SK-N-SH treated with all-trans-retinoic acid at 6 μM for 48 hours (cell line): Measurements from ENCODE around the gene ASTN2.

Experiments used
- ATAC-seq: fragments of 200-7000 bp; cut with Tn5 transposase; 3 replicates; pipeline ENCODE4 v1.9.1; 2020; ENCODE audit warnings: mild to moderate bottlenecking, moderate library complexity
- ARNTL ChIP-seq: fragments of 450-650 bp; formaldehyde crosslinking; IDR thresholded peaks from 2 replicates; pipeline ENCODE4 v1.5.0; 2020; ENCODE audit warnings: low read depth, mild to moderate bottlenecking, moderate library complexity, borderline replicate concordance
- BACH2 ChIP-seq: fragments of 250-450 bp; sonication (Bioruptor Pico); IDR thresholded peaks from 2 replicates; pipeline ENCODE4 v1.9.0; 2021; ENCODE audit warnings: mild to moderate bottlenecking, borderline replicate concordance
- CSDC2 ChIP-seq: fragments of 250-450 bp; sonication (Bioruptor Pico); IDR thresholded peaks from 2 replicates; pipeline ENCODE4 v1.5.0; 2020; ENCODE audit warnings: mild to moderate bottlenecking, moderate library complexity
- ESRRG ChIP-seq: fragments of 250-450 bp; sonication (Bioruptor Pico); IDR thresholded peaks from 2 replicates; pipeline ENCODE4 v1.6.1; 2021; ENCODE audit warnings: mild to moderate bottlenecking
- GLIS3 ChIP-seq: fragments of 250-450 bp; sonication (Bioruptor Pico); IDR thresholded peaks from 2 replicates; pipeline ENCODE4 v1.5.0; 2020; ENCODE audit warnings: mild to moderate bottlenecking, moderate library complexity
- OSR1 ChIP-seq: fragments of 250-450 bp; sonication (Bioruptor Pico); IDR thresholded peaks from 2 replicates; pipeline ENCODE4 v1.8.0; 2022; ENCODE audit warnings: moderate library complexity, mild to moderate bottlenecking, inconsistent platforms
- PPARA ChIP-seq: fragments of 250-450 bp; sonication (Bioruptor Pico); IDR thresholded peaks from 2 replicates; pipeline ENCODE4 v1.5.0; 2020; ENCODE audit warnings: mild to moderate bottlenecking, borderline replicate concordance
- RARB ChIP-seq: fragments of 250-450 bp; sonication (Bioruptor Pico); IDR thresholded peaks from 2 replicates; pipeline ENCODE4 v1.8.0; 2021; ENCODE audit warnings: mild to moderate bottlenecking, moderate library complexity
- SNAI2 ChIP-seq: fragments of 250-450 bp; sonication (Bioruptor Pico); IDR thresholded peaks from 2 replicates; pipeline ENCODE4 v1.5.0; 2020; ENCODE audit warnings: mild to moderate bottlenecking, moderate library complexity
- TCF4 ChIP-seq: fragments of 250-450 bp; sonication (Bioruptor Pico); IDR thresholded peaks from 2 replicates; pipeline ENCODE4 v1.8.0; 2021; ENCODE audit warnings: mild to moderate bottlenecking, moderate library complexity, borderline replicate concordance
- TOX ChIP-seq: fragments of 250-450 bp; sonication (Bioruptor Pico); IDR thresholded peaks from 2 replicates; pipeline ENCODE4 v1.8.0; 2021; ENCODE audit warnings: mild to moderate bottlenecking, moderate library complexity, borderline replicate concordance
- ZC3H10 ChIP-seq: fragments of 250-450 bp; sonication (Bioruptor Pico); IDR thresholded peaks from 2 replicates; pipeline ENCODE4 v1.5.1; 2021; ENCODE audit warnings: mild to moderate bottlenecking, moderate library complexity
- ZFP3 ChIP-seq: fragments of 250-450 bp; sonication (Bioruptor Pico); IDR thresholded peaks from 2 replicates; pipeline ENCODE4 v1.5.0; 2020; ENCODE audit warnings: mild to moderate bottlenecking, moderate library complexity
- ZFP30 ChIP-seq: fragments of 450-650 bp; formaldehyde crosslinking; IDR thresholded peaks from 2 replicates; pipeline ENCODE4 v1.5.0; 2022; ENCODE audit warnings: mild to moderate bottlenecking, moderate library complexity
- ZNF565 ChIP-seq: fragments of 450-650 bp; formaldehyde crosslinking; conservative IDR thresholded peaks from 2 replicates; pipeline ENCODE4 v1.5.0; 2020; ENCODE audit warnings: low read depth, mild to moderate bottlenecking, moderate library complexity
- ZNF70 ChIP-seq: fragments of 450-650 bp; formaldehyde crosslinking; IDR thresholded peaks from 2 replicates; pipeline ENCODE4 v1.5.0; 2020; ENCODE audit warnings: mild to moderate bottlenecking, moderate library complexity
- ZNF8 ChIP-seq: fragments of 450-650 bp; formaldehyde crosslinking; IDR thresholded peaks from 2 replicates; pipeline ENCODE4 v1.5.0; 2020; ENCODE audit warnings: mild to moderate bottlenecking, moderate library complexity
- TF ChIP-seq, protein P1 (sequence below): fragments of 250-450 bp; sonication (Bioruptor Pico); IDR thresholded peaks from 2 replicates; pipeline ENCODE4 v1.5.0; 2020; ENCODE audit warnings: mild to moderate bottlenecking, moderate library complexity
- TF ChIP-seq, protein P2 (sequence below): fragments of 250-450 bp; sonication (Bioruptor Pico); IDR thresholded peaks from 2 replicates; pipeline ENCODE4 v1.5.1; 2021; ENCODE audit warnings: mild to moderate bottlenecking, moderate library complexity
- TF ChIP-seq, protein P3 (sequence below): fragments of 250-450 bp; sonication (Bioruptor Pico); IDR thresholded peaks from 2 replicates; pipeline ENCODE4 v1.8.0; 2021; ENCODE audit warnings: low read depth, mild to moderate bottlenecking, moderate library complexity, borderline replicate concordance
- TF ChIP-seq, protein P4 (sequence below): fragments of 250-450 bp; sonication (Bioruptor Pico); IDR thresholded peaks from 2 replicates; pipeline ENCODE4 v1.8.0; 2020; ENCODE audit warnings: mild to moderate bottlenecking, moderate library complexity, borderline replicate concordance
- TF ChIP-seq, protein P5 (sequence below): fragments of 250-450 bp; sonication (Bioruptor Pico); IDR thresholded peaks from 2 replicates; pipeline ENCODE4 v1.5.1; 2020; ENCODE audit warnings: low read depth, mild to moderate bottlenecking, moderate library complexity

Gene ASTN2

DNA sequence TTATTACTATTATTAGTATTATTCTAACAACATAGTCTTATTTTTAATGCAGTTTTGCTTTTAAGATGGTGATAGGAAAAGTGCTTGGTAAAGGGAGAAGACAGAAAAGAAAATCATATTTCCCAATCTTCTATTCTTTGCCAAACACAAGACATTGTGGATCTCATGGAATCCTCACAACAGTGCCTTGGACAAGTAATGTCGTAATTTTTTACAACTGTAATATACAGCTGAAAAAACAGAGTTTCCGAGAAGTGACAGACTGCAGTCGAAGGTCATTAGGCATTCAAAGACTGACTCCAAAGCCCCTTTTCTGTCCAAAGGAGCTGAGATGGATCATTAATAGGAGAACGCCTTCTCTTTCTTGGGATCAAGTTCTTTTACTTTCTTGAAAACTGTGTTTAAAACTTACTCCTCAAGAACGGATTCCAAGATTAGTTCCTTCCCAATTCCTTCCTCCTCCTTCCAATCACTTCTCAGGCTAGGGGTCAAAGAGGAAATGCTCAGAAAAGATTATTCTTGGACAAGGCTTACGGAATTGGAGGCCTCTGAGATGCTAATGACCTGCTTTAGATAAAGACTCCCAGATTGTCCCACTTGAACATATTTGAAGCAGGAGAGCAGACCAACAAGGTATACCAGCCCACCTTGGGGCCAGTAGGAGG lies 752.1 kb downstream of the ASTN2 start:
- no peak for TF ChIP-seq BACH2 (CRISPR knock-in tag)
- no peak for TF ChIP-seq ARNTL (CRISPR knock-in tag)
- TF ChIP-seq, protein P1, sequence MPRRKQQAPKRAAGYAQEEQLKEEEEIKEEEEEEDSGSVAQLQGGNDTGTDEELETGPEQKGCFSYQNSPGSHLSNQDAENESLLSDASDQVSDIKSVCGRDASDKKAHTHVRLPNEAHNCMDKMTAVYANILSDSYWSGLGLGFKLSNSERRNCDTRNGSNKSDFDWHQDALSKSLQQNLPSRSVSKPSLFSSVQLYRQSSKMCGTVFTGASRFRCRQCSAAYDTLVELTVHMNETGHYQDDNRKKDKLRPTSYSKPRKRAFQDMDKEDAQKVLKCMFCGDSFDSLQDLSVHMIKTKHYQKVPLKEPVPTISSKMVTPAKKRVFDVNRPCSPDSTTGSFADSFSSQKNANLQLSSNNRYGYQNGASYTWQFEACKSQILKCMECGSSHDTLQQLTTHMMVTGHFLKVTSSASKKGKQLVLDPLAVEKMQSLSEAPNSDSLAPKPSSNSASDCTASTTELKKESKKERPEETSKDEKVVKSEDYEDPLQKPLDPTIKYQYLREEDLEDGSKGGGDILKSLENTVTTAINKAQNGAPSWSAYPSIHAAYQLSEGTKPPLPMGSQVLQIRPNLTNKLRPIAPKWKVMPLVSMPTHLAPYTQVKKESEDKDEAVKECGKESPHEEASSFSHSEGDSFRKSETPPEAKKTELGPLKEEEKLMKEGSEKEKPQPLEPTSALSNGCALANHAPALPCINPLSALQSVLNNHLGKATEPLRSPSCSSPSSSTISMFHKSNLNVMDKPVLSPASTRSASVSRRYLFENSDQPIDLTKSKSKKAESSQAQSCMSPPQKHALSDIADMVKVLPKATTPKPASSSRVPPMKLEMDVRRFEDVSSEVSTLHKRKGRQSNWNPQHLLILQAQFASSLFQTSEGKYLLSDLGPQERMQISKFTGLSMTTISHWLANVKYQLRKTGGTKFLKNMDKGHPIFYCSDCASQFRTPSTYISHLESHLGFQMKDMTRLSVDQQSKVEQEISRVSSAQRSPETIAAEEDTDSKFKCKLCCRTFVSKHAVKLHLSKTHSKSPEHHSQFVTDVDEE (CRISPR knock-in tag), result no peak
- no peak for TF ChIP-seq ZFP3
- TF ChIP-seq ZFP30 (CRISPR knock-in tag), result no peak
- no peak for TF ChIP-seq ZNF8 (CRISPR knock-in tag)
- TF ChIP-seq RARB (CRISPR knock-in tag), result no peak
- no peak for TF ChIP-seq GLIS3 (CRISPR knock-in tag)
- TF ChIP-seq OSR1 (CRISPR knock-in tag), result no peak
- no peak for TF ChIP-seq SNAI2 (CRISPR knock-in tag)
- no peak for TF ChIP-seq TOX (CRISPR knock-in tag)
- TF ChIP-seq ZNF565 (CRISPR knock-in tag), result no peak
- TF ChIP-seq, protein P2, sequence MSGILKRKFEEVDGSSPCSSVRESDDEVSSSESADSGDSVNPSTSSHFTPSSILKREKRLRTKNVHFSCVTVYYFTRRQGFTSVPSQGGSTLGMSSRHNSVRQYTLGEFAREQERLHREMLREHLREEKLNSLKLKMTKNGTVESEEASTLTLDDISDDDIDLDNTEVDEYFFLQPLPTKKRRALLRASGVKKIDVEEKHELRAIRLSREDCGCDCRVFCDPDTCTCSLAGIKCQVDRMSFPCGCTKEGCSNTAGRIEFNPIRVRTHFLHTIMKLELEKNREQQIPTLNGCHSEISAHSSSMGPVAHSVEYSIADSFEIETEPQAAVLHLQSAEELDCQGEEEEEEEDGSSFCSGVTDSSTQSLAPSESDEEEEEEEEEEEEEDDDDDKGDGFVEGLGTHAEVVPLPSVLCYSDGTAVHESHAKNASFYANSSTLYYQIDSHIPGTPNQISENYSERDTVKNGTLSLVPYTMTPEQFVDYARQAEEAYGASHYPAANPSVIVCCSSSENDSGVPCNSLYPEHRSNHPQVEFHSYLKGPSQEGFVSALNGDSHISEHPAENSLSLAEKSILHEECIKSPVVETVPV (CRISPR knock-in tag), result no peak
- no peak for TF ChIP-seq ZC3H10 (CRISPR knock-in tag)
- no peak for ATAC-seq

DNA sequence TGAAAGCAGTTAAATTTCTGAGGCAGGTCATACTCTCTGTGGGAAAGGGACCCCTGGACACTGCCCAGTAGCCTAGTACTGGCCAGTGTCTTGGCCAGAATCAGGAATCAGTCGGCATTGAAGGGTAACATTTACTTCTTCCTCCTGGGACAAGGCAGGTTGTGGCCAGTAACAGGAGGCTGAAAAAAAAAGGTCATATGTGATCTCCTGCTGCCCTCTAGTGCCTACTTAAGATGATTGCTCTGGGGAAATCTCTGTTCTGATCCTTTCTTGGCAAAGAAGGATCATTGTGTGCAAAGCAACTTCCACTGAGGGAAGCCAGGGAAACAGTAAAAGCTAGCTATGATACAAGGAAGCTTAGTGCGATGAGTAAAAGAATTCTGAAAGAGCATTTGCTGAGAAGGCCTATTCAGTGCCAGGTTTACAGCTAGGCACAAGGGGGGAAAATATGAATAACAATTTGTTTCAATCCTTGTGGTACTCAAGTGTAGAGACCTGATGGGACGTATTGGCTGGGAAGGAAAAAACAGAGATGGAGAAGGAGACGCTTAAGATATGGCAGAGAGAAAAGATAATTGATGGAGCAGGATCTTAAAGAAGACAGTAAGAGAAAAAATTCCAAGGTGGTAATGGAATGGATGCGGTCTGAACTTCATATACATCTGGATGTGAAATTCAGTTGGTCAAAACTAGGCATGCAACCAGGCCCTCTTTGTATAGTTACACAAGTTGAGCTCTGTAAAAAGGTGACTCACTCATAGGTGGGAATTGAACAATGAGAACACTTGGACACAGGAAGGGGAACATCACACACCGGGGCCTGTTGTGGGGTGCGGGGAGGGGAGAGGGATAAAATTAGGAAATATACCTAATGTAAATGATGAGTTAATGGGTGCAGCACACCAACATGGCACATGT lies 753.6 kb downstream of the ASTN2 start:
- peak; percentile 99 for ATAC-seq
- TF ChIP-seq ZC3H10 (CRISPR knock-in tag) (no peak), PPARA (no peak), BACH2 (CRISPR knock-in tag) (no peak), ZNF70 (CRISPR knock-in tag) (no peak), ZFP30 (CRISPR knock-in tag) (no peak), ESRRG (CRISPR knock-in tag) (no peak), GLIS3 (CRISPR knock-in tag) (no peak), ZFP3 (no peak), TCF4 (CRISPR knock-in tag) (no peak), TOX (CRISPR knock-in tag) (no peak), ZNF8 (CRISPR knock-in tag) (no peak), ARNTL (CRISPR knock-in tag) (no peak), CSDC2 (no peak), ZNF565 (CRISPR knock-in tag) (no peak)
- TF ChIP-seq, protein P1 (CRISPR knock-in tag), result no peak
- TF ChIP-seq, protein P2 (CRISPR knock-in tag), result no peak
- TF ChIP-seq, protein P3, sequence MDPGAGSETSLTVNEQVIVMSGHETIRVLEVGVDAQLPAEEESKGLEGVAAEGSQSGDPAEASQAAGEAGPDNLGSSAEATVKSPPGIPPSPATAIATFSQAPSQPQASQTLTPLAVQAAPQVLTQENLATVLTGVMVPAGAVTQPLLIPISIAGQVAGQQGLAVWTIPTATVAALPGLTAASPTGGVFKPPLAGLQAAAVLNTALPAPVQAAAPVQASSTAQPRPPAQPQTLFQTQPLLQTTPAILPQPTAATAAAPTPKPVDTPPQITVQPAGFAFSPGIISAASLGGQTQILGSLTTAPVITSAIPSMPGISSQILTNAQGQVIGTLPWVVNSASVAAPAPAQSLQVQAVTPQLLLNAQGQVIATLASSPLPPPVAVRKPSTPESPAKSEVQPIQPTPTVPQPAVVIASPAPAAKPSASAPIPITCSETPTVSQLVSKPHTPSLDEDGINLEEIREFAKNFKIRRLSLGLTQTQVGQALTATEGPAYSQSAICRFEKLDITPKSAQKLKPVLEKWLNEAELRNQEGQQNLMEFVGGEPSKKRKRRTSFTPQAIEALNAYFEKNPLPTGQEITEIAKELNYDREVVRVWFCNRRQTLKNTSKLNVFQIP (CRISPR knock-in tag), result no peak
- TF ChIP-seq, protein P4, sequence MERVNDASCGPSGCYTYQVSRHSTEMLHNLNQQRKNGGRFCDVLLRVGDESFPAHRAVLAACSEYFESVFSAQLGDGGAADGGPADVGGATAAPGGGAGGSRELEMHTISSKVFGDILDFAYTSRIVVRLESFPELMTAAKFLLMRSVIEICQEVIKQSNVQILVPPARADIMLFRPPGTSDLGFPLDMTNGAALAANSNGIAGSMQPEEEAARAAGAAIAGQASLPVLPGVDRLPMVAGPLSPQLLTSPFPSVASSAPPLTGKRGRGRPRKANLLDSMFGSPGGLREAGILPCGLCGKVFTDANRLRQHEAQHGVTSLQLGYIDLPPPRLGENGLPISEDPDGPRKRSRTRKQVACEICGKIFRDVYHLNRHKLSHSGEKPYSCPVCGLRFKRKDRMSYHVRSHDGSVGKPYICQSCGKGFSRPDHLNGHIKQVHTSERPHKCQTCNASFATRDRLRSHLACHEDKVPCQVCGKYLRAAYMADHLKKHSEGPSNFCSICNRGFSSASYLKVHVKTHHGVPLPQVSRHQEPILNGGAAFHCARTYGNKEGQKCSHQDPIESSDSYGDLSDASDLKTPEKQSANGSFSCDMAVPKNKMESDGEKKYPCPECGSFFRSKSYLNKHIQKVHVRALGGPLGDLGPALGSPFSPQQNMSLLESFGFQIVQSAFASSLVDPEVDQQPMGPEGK (CRISPR knock-in tag), result no peak
- TF ChIP-seq, protein P5, sequence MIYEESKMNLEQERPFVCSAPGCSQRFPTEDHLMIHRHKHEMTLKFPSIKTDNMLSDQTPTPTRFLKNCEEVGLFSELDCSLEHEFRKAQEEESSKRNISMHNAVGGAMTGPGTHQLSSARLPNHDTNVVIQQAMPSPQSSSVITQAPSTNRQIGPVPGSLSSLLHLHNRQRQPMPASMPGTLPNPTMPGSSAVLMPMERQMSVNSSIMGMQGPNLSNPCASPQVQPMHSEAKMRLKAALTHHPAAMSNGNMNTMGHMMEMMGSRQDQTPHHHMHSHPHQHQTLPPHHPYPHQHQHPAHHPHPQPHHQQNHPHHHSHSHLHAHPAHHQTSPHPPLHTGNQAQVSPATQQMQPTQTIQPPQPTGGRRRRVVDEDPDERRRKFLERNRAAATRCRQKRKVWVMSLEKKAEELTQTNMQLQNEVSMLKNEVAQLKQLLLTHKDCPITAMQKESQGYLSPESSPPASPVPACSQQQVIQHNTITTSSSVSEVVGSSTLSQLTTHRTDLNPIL (CRISPR knock-in tag), result no peak
- TF ChIP-seq, all 23 proteins: peak for 0
